HCT116 (cell line): ENCODE measurements around the gene TRERF1.

Experiments used
- CEBPB ChIP-seq: IDR thresholded peaks from 2 replicates; pipeline ENCODE4 v1.6.1; 2012; ENCODE audit warnings: low read depth
- EGR1 ChIP-seq: IDR thresholded peaks from 2 replicates; pipeline ENCODE4 v1.6.1; 2012; ENCODE audit warnings: low read depth
- SRF ChIP-seq: IDR thresholded peaks from 2 replicates; pipeline ENCODE4 v1.6.1; 2012; ENCODE audit warnings: low read depth
- TF ChIP-seq, protein P1 (sequence below), 3 experiments: fragments of 200-600 bp in 1 of 3; sonication (generic) in 1 of 3; IDR thresholded peaks in 2 of 3; conservative IDR thresholded peaks in 1 of 3; 2 replicates each; pipeline ENCODE4 v1.5.1; 2012 to 2017; ENCODE audit warnings: low read depth in 2 of 3, low read length in 2 of 3, antibody characterized with exemption in 1 of 3, borderline replicate concordance in 1 of 3, control low read depth in 1 of 3, mild to moderate bottlenecking in 1 of 3, mixed read lengths in 1 of 3, mixed run types in 1 of 3, moderate library complexity in 1 of 3; ENCODE audit not compliant: insufficient read depth in 1 of 3

DNA sequence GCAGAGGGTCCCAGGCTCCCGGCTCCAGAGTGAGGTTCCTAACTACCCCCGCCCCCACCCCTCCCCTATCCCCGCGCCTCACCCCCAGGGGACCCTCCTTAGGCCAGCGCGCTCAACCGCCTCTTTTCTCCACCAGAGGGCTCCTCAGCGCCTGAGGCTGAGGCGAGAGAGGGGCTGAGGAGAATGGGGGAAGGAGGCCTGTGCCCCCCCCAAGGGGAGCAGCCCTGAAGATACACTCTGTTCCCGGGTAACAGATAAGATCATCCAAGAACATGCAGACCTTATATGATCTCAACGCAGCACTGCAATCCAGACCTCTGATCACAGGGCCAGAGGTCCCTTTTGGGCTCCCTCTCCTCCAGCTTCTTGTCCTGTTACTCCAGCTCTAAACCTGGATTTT, 190.8 kb downstream of the TRERF1 start:
- TF ChIP-seq EGR1 (no peak), SRF (no peak), CEBPB (no peak)
- TF ChIP-seq, protein P1, sequence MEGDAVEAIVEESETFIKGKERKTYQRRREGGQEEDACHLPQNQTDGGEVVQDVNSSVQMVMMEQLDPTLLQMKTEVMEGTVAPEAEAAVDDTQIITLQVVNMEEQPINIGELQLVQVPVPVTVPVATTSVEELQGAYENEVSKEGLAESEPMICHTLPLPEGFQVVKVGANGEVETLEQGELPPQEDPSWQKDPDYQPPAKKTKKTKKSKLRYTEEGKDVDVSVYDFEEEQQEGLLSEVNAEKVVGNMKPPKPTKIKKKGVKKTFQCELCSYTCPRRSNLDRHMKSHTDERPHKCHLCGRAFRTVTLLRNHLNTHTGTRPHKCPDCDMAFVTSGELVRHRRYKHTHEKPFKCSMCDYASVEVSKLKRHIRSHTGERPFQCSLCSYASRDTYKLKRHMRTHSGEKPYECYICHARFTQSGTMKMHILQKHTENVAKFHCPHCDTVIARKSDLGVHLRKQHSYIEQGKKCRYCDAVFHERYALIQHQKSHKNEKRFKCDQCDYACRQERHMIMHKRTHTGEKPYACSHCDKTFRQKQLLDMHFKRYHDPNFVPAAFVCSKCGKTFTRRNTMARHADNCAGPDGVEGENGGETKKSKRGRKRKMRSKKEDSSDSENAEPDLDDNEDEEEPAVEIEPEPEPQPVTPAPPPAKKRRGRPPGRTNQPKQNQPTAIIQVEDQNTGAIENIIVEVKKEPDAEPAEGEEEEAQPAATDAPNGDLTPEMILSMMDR (IDR thresholded peaks at IDR 0.05 in 2 of 3, conservative IDR thresholded peaks at IDR 0.05 in 1 of 3; ENCODE audit: borderline replicate concordance in 1 of 3, insufficient read depth in 1 of 3, low read depth in 2 of 3, low read length in 2 of 3), result peak; percentile 50 to 62 (median 58); a peak in 4 of 6 replicates
